Tibial nerve (tissue), 4 donors: ENCODE results near the gene SDK1. TPM values are rescaled to one million over a fixed set of nuclear protein-coding genes. Genes with fewer than 3 reads are reported as not detected.

Source experiments
- DNase-seq, 2 donors: peaks; one replicate each; pipeline ENCODE4 v3.0.0-alpha.2; 2019; ENCODE audit warnings: low spot score in 2 of 2
- H3K27ac ChIP-seq, 4 donors: fragments of 200-600 bp; sonication (generic) in 3 of 4; one replicate each; pipeline ENCODE4 v1.5.1; 2017 to 2019; ENCODE audit warnings: mild to moderate bottlenecking in 1 of 4
- H3K27me3 ChIP-seq, 2 donors: fragments of 200-600 bp; sonication (generic) in 1 of 2; one replicate each; pipeline versions ENCODE4 v1.5.1 to v1.6.0; 2017 to 2019
- H3K36me3 ChIP-seq, 3 donors: fragments of 200-600 bp; sonication (generic); one replicate each; pipeline ENCODE4 v1.5.1; 2018 to 2019
- H3K4me1 ChIP-seq, 4 donors: fragments of 200-600 bp; sonication (generic) in 3 of 4; one replicate each; pipeline ENCODE4 v1.5.1; 2017 to 2019
- H3K4me3 ChIP-seq, 4 donors: fragments of 200-600 bp; sonication (generic) in 3 of 4; one replicate each; pipeline ENCODE4 v1.5.1; 2017 to 2019; ENCODE audit warnings: mild to moderate bottlenecking in 1 of 4, moderate library complexity in 1 of 4
- H3K9me3 ChIP-seq, 4 donors: fragments of 200-600 bp; sonication (generic) in 3 of 4; one replicate each; pipeline ENCODE4 v1.5.1; 2017 to 2019
- CTCF ChIP-seq, 5 experiments: fragments of 200-600 bp in 3 of 5; fragments of 450-650 bp in 2 of 5; sonication (generic) in 3 of 5; IDR thresholded peaks; one replicate each; pipeline ENCODE4 v1.5.1; 2016 to 2019; ENCODE audit warnings: antibody characterized with exemption in 5 of 5, mild to moderate bottlenecking in 3 of 5, moderate library complexity in 2 of 5
- EP300 ChIP-seq, 2 donors: sonication (generic); formaldehyde crosslinking; IDR thresholded peaks; one replicate each; pipeline ENCODE4 v1.6.1; 2017; ENCODE audit warnings: antibody characterized with exemption in 2 of 2, mild to moderate bottlenecking in 1 of 2
- POLR2A ChIP-seq, 2 donors: fragments of 450-650 bp; IDR thresholded peaks; one replicate each; pipeline ENCODE4 v1.6.1; 2017; ENCODE audit warnings: antibody characterized with exemption in 2 of 2, mild to moderate bottlenecking in 2 of 2, moderate library complexity in 2 of 2
- WGBS, 2 donors: methylation state at CpG; one replicate each; pipeline ENCODE4 v1.1.5; 2018; 5-methylcytosine and 5-hydroxymethylcytosine counted together
- total RNA-seq, 4 donors: library from RNA; depleted of rRNA; stranded (reverse); fragments of >200 nt; gene quantifications; one replicate each; pipeline ENCODE4 v1.1.0, GENCODE V29; 2016

Gene SDK1
- total RNA-seq, 4 donors from 2014 or later = 8.2 to 16.2 (median 12.9) TPM

DNA sequence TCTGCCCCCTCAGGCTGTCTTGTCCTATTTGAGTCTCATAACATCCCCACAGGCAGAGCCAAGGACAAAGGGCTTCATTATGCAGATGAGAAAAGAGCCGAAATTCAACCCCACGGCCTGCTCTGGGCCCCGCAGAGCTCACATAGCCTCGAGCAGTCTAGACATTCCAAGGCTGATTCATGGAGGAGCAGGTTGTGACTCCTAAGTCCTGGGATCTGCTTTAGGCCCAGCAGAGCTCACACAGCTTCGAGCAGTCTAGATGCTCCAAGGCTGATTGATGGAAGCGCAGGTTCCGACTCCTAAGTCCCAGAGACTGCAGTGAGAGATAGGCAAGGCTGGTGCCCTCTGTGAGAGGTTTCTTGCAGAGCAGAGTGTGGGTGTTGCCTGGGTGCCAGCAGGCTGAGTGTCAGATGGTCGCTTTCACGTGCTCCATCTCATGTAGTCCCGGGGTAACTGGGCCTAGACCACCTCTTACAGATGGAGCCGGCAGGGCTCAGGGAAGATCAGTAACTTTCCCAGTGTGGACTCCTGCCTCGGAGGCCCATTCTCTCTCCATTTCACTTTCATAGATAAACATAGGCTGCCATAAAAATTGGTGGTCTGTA, 944.9 kb downstream of the SDK1 start:
- peaks cover 0 to 57% (median 0%) of the 10 kb centered on the region in 3 donors for H3K36me3 ChIP-seq
- no peaks in the 10 kb centered on the region for H3K27me3 ChIP-seq
- DNase-seq = no peak
- H3K4me3 ChIP-seq = no peak overlapping the region
- no peak for TF ChIP-seq CTCF (IDR thresholded peaks at IDR 0.05)
- no peak for TF ChIP-seq EP300 (IDR thresholded peaks at IDR 0.05)
- no peak for TF ChIP-seq POLR2A (IDR thresholded peaks at IDR 0.05)
- 62 to 69% methylated on average over 11 to 12 of the region's 12 CpGs for WGBS, 2 donors
- H3K9me3 ChIP-seq = peaks cover 0 to 20% (median 0%) of the 10 kb centered on the region in 4 donors
- no peak overlapping the region for H3K27ac ChIP-seq
- no peaks in the 10 kb centered on the region for H3K4me1 ChIP-seq

DNA sequence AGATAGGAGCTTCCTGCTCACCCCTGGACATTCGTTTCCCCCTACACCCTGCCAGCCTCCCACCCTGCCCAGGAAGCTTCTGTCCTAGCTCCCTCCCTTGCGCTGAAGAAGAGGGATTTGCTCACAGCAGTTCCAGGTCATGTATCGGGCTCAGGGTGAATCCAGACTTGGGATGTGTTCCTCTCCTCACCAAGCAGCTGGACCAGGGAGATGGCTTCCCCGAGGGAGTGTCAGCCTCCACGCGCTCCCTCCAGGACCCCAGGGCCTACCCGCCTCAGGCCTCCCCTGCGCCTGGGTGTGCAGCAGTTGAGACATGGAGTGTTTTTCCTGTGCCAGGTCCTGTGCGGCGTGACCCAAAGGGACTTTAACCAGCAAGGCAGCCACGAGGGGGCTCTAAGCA, 945.5 kb downstream of the SDK1 start:
- no peak overlapping the region for H3K4me3 ChIP-seq
- H3K9me3 ChIP-seq = peaks cover 0 to 25% (median 0%) of the 10 kb centered on the region in 4 donors
- H3K36me3 ChIP-seq = peaks cover 0 to 63% (median 0%) of the 10 kb centered on the region in 3 donors
- WGBS, 2 donors = 87 to 89% methylated on average over 11 of the region's 11 CpGs
- no peaks in the 10 kb centered on the region for H3K4me1 ChIP-seq
- no peak for DNase-seq
- H3K27me3 ChIP-seq = no peaks in the 10 kb centered on the region
- TF ChIP-seq EP300 (IDR thresholded peaks at IDR 0.05) = no peak
- no peak for TF ChIP-seq CTCF (IDR thresholded peaks at IDR 0.05)
- no peak for TF ChIP-seq POLR2A (IDR thresholded peaks at IDR 0.05)
- H3K27ac ChIP-seq = no peak overlapping the region

- WGBS, 2 donors = 75 to 85% methylated on average over 16 to 23 of the region's 27 CpGs
- peaks cover 0 to 33% (median 0%) of the 10 kb centered on the region in 4 donors for H3K9me3 ChIP-seq
- no peaks in the 10 kb centered on the region for H3K4me1 ChIP-seq
- peaks cover 0 to 57% (median 0%) of the 10 kb centered on the region in 3 donors for H3K36me3 ChIP-seq
- H3K27me3 ChIP-seq = no peaks in the 10 kb centered on the region
- no peak overlapping the region for H3K27ac ChIP-seq
- no peak for DNase-seq
- TF ChIP-seq POLR2A (IDR thresholded peaks at IDR 0.05) (no peak), EP300 (IDR thresholded peaks at IDR 0.05) (no peak), CTCF (IDR thresholded peaks at IDR 0.05) (no peak)
- H3K4me3 ChIP-seq = no peak overlapping the region
Observed at GRCh38 chr7:4247106-4247876, 946.2 kb downstream of the SDK1 start.

DNA sequence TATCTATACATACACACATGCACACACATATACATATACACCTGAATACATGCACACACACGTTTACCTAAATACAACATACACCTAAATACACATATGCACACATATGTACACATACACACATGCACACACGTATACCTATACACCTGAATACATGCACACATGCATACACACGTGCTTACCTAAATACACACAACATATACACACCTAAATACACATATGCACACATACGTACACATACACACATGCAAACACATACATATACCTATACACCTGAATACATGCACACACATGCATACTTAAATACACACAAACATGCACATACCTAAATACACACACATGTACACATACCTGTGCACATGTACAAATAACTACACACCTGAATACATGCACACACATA, 947.2 kb downstream of the SDK1 start:
- H3K27ac ChIP-seq = no peak overlapping the region
- WGBS, 2 donors = 91 to 96% methylated on average over 4 of the region's 4 CpGs
- H3K4me1 ChIP-seq = no peaks in the 10 kb centered on the region
- TF ChIP-seq EP300 (IDR thresholded peaks at IDR 0.05) = no peak
- DNase-seq = no peak
- H3K36me3 ChIP-seq = peaks cover 0 to 47% (median 0%) of the 10 kb centered on the region in 3 donors
- no peaks in the 10 kb centered on the region for H3K27me3 ChIP-seq
- no peak overlapping the region for H3K4me3 ChIP-seq
- H3K9me3 ChIP-seq = peaks cover 0 to 39% (median 0%) of the 10 kb centered on the region in 4 donors

DNA sequence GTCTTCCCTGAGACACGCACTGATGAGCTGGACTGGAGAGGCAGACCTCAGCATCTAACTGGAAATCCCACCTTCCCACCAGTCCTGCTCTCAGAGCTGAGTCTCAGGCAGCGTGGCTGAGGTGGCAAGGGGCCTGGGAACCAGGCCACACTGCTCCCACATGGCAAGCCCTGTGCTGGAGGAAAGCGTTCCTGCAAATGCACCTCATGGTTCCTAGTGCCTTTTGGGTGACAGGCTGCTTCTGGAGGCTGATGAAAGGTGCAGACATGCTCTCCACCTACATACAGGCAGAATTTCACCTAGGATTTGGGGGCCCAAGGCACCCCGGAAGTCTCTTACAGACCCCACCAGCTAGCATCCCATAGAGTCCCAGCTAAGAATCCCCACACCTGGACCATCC, 948.2 kb downstream of the SDK1 start:
- H3K4me3 ChIP-seq = no peak overlapping the region
- no peaks in the 10 kb centered on the region for H3K4me1 ChIP-seq
- no peaks in the 10 kb centered on the region for H3K27me3 ChIP-seq
- peaks cover 0 to 37% (median 0%) of the 10 kb centered on the region in 3 donors for H3K36me3 ChIP-seq
- DNase-seq = no peak
- peaks cover 0 to 35% (median 0%) of the 10 kb centered on the region in 4 donors for H3K9me3 ChIP-seq
- WGBS, 2 donors = 87 to 97% methylated on average over 3 to 4 of the region's 4 CpGs
- no peak for TF ChIP-seq CTCF (IDR thresholded peaks at IDR 0.05)
- TF ChIP-seq POLR2A (IDR thresholded peaks at IDR 0.05) = no peak
- TF ChIP-seq EP300 (IDR thresholded peaks at IDR 0.05) = no peak
- no peak overlapping the region for H3K27ac ChIP-seq
